ENCODE results near the gene ASCC1.

GRCh38 chr10:72170733-72171132, 45.3 kb downstream of the ASCC1 start:
- TF ChIP-seq EZH2 (IDR thresholded peaks at IDR 0.05), result no peak
- TF ChIP-seq, protein P1, sequence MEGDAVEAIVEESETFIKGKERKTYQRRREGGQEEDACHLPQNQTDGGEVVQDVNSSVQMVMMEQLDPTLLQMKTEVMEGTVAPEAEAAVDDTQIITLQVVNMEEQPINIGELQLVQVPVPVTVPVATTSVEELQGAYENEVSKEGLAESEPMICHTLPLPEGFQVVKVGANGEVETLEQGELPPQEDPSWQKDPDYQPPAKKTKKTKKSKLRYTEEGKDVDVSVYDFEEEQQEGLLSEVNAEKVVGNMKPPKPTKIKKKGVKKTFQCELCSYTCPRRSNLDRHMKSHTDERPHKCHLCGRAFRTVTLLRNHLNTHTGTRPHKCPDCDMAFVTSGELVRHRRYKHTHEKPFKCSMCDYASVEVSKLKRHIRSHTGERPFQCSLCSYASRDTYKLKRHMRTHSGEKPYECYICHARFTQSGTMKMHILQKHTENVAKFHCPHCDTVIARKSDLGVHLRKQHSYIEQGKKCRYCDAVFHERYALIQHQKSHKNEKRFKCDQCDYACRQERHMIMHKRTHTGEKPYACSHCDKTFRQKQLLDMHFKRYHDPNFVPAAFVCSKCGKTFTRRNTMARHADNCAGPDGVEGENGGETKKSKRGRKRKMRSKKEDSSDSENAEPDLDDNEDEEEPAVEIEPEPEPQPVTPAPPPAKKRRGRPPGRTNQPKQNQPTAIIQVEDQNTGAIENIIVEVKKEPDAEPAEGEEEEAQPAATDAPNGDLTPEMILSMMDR (IDR thresholded peaks at IDR 0.05), result no peak

Measured in neural progenitor cell (in vitro differentiated cells).